Measurements from ENCODE around the gene LACTB. TPM values are rescaled to one million over a fixed set of nuclear protein-coding genes. Genes with fewer than 3 reads are reported as not detected.
A peak's percentile ranks its signal among the peaks of the same experiment; 100 is the strongest.

The LACTB gene
- total and polyA plus RNA-seq, 12 donors: 15.4 to 68.2 (median 32.8) TPM

DNA sequence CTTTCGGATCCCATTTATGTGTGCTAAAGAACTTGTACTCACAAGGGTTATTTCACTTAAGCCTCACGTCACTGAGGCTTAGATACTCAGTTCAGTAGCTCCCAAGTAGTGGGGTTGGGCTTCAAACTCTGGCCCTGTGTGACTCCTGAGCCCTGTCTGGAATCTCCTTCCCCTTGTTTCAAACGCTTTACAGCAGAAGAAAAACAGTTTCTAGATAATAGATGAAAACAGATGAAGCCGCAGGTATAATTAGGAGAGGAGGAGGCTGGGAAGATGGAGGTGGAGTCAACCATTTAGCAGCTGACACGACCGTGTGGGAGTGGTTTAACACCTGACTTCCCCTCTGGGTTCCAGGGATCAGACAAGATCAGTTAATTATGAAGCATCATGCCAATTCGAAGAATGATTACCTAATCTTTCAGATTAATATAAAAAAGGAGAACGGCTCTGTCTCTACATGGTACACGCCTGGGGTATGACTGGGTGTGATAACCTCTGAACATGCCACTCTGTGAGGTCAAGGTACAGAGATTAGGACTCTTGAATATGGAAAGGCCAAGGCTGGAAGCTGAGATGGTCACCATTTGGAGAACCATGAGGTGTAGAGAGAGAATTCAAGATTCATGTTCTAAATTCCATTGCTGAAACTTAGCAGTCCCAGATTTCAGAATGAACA lies 48.0 kb upstream of the LACTB start:
- Histone ChIP-seq H3K27me3 (no peaks in the 10 kb centered on the region), H3K27ac (peak overlapping the region in 2 of 5 donors; percentile 7 to 75), H3K4me3 (no peak overlapping the region), H3K4me1 (replicated peaks in 1 of 2) (peaks cover 7 to 34% of the 10 kb centered on the region in 2 donors), H3K36me3 (replicated peaks in 1 of 2) (peaks cover 0 to 30% of the 10 kb centered on the region in 2 donors), H3K9me3 (replicated peaks in 1 of 3) (no peaks in the 10 kb centered on the region)
- TF ChIP-seq, protein P1, sequence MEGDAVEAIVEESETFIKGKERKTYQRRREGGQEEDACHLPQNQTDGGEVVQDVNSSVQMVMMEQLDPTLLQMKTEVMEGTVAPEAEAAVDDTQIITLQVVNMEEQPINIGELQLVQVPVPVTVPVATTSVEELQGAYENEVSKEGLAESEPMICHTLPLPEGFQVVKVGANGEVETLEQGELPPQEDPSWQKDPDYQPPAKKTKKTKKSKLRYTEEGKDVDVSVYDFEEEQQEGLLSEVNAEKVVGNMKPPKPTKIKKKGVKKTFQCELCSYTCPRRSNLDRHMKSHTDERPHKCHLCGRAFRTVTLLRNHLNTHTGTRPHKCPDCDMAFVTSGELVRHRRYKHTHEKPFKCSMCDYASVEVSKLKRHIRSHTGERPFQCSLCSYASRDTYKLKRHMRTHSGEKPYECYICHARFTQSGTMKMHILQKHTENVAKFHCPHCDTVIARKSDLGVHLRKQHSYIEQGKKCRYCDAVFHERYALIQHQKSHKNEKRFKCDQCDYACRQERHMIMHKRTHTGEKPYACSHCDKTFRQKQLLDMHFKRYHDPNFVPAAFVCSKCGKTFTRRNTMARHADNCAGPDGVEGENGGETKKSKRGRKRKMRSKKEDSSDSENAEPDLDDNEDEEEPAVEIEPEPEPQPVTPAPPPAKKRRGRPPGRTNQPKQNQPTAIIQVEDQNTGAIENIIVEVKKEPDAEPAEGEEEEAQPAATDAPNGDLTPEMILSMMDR (IDR thresholded peaks at IDR 0.05): no peak
- TF ChIP-seq POLR2A (IDR thresholded peaks at IDR 0.05): no peak
- intact Hi-C loops (cut with DNase I): no loop called here
- WGBS, 4 donors: 49 to 63% (median 58%) methylated on average over 9 of the region's 9 CpGs
- DNase-seq: no peak

DNA sequence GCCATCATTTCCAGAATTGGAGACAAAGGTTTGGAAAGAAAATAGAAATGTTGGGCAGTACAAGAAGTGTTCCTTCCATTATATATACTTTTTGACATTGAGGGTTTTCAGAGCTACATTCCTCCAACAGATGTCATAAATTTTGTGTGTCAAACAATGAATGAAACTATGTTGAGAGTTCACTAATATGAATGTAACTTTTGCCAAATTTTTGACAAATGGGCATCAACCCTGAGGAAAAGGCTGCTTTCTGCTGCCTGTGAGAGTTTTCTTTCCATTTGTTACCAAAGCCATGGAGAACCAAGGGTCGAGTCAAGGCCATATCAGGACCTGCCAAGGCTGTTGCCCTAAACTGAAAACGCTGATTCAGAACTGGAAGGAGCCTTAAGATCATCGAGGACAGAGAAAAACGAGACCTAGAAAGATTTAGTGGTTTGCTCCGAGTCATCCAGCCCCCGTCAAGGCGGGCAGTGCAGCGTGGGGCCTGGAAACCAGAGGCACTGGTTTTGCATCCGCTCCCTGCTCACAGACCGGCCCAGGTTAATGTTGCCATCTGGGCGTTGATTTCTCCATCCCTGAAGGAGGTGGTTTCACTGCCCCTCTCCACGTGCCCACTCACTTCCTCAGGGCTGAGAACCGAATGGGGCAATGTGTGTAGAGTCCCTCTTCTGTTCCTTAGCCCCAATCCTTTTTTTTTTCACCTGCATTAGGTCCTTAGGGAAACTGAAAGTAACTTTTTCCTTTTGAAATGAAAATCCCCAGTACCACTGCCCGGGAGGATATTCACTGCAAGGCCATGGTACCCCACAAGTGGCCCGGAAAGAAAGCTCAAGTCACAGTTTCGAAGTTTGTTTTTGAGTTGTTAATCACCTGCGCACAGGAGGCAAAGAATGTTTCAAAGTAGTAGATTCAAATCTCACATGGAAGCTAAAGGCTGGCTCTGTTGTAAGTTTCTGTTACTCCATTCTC lies 46.4 kb upstream of the LACTB start:
- H3K4me1 ChIP-seq (replicated peaks in 1 of 2): peaks cover 12 to 34% of the 10 kb centered on the region in 2 donors

DNA sequence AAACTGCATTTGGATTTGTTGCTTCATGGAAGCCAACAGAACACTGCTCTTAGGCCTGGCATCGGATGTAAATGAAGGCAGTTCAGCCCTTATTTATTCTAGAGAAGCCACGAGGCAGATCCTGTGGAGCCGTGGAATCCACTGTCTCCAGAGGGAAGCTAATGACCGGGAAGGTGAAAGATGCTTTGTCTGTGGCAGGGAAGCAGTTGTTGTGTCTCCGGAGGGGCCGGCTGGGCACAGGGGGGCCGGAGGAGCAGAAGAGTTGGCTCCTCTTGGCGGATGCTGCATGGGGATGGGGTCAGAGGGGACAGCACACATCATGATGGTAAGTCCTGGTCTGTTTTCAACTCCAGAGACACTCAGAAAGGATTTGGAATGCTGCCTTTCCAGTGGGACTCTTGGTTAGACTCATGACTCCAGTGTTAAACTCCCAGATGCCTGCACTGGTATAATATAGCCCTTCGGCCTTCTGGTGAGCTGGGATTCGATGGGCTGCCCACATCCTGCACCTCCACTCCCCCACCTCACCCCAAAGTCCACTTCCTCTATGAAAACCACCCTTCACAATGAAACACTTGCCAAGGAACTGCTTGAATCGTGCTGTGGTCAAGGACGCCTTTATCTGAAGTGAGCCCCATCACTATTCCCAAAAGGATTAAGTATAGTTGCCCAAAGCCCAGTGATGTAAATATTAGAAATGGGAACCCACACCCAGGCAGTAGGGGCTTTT lies 45.5 kb upstream of the LACTB start:
- peaks cover 0 to 11% of the 10 kb centered on the region in 2 donors for H3K36me3 ChIP-seq (replicated peaks in 1 of 2)
- H3K9me3 ChIP-seq (replicated peaks in 1 of 3): no peaks in the 10 kb centered on the region
- no peak overlapping the region for H3K4me3 ChIP-seq
- no peak for TF ChIP-seq POLR2A (IDR thresholded peaks at IDR 0.05)
- TF ChIP-seq, protein P1 (IDR thresholded peaks at IDR 0.05): no peak
- DNase-seq: no peak
- H3K27ac ChIP-seq: peak overlapping the region in 3 of 5 donors; percentile 51 to 75 (median 56)
- H3K27me3 ChIP-seq: no peaks in the 10 kb centered on the region
- intact Hi-C loops (cut with DNase I): no loop called here
- 61 to 69% (median 67%) methylated on average over 11 to 12 of the region's 12 CpGs for WGBS, 4 donors
- H3K4me1 ChIP-seq (replicated peaks in 1 of 2): peaks cover 14 to 34% of the 10 kb centered on the region in 2 donors

More for the DNA sequence above, 46.4 kb upstream of the LACTB start:
- Histone ChIP-seq H3K9me3 (replicated peaks in 1 of 3) (no peaks in the 10 kb centered on the region), H3K36me3 (replicated peaks in 1 of 2) (peaks cover 0 to 19% of the 10 kb centered on the region in 2 donors), H3K27me3 (no peaks in the 10 kb centered on the region), H3K27ac (peak overlapping the region in 4 of 5 donors; percentile 47 to 75 (median 54)), H3K4me3 (peak overlapping the region in 1 of 4 donors; percentile 11)
- intact Hi-C loops (cut with DNase I): no loop called here
- DNase-seq: peak in 3 of 7 donors; percentile 26 to 32 (median 32)
- TF ChIP-seq, protein P1 (IDR thresholded peaks at IDR 0.05): no peak
- TF ChIP-seq POLR2A (IDR thresholded peaks at IDR 0.05): no peak
- 29 to 37% (median 35%) methylated on average over 17 of the region's 17 CpGs for WGBS, 4 donors

DNA sequence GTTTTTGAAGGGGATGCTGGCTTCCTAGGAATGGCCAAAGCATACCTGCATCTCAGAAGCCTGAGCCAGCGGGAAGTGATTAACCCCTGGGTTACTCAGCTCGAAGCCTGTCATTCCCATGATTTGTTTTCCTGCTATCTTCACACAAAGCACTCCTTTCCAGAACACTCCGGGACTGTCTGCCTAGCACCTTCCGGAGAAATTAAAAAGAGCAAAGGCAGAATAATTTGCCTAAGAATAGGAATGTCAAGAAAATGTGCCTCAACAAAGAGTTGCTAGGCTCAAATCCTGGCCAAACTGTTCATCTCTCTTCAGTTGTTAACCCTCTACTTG lies 45.0 kb upstream of the LACTB start:
- H3K27ac ChIP-seq: no peak overlapping the region
- peaks cover 0 to 5% of the 10 kb centered on the region in 2 donors for H3K36me3 ChIP-seq (replicated peaks in 1 of 2)
- H3K9me3 ChIP-seq (replicated peaks in 1 of 3): no peaks in the 10 kb centered on the region
- DNase-seq: no peak
- TF ChIP-seq, protein P1 (IDR thresholded peaks at IDR 0.05): no peak
- TF ChIP-seq POLR2A (IDR thresholded peaks at IDR 0.05): no peak
- intact Hi-C loops (cut with DNase I): no loop called here
- no peaks in the 10 kb centered on the region for H3K27me3 ChIP-seq
- H3K4me3 ChIP-seq: no peak overlapping the region
- peaks cover 14 to 34% of the 10 kb centered on the region in 2 donors for H3K4me1 ChIP-seq (replicated peaks in 1 of 2)
- WGBS, 4 donors: 79 to 93% (median 84%) methylated on average over 4 of the region's 4 CpGs
